Activated CD8-positive, alpha-beta memory T cell treated with anti-CD3 and anti-CD28 coated beads for 48 hours (primary cell): ENCODE results near the gene PTPRA.

Experiments
- DNase-seq, 3 experiments: peaks; one replicate each; pipeline ENCODE4 v3.0.0-alpha.2; 2020; ENCODE audit warnings: low read depth in 2 of 3, low spot score in 2 of 3

The PTPRA gene

DNA sequence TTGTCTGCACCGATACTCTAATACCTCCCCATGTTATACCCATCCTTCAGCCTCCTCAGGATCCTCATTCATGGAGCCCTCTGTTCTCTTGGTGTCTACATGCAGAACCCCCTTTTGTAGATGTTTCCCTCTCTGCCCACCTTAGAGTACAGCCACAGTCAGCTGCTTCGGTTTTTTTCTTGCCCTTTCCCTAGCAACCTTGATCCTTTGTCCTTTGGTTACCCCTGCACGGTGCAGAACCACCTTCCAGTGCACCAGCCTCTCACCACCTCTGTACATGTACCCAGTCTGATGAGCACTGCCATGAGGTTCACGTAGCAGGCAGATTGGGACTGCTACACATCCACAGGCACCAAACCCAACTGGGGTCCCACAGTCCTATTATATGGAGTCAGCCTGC is 25.5 kb upstream of the PTPRA start:
- DNase-seq, result no peak

DNA sequence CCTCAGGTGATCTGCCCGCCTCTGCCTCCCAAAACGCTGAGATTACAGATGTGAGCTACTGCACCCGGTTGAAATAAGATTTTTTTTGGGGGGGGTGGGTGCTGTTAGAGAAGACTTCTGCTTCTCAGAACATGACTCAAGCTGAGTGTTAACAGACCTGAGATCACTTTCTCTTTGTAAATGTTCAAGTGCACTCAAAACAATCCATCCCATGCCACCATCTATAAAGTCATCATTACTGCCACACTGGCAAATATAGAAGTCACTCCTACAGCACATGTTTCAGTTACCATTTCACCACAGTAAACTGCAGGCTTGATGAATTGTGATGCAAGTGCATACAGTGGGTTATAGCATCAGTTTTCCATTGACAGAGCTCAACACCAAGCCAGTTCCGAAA is 23.8 kb upstream of the PTPRA start:
- DNase-seq, result no peak

- DNase-seq, result no peak
These were observed 22.2 kb upstream of the PTPRA start for GRCh38 chr20:2851086-2851485.

- no peak for DNase-seq
These were observed 14.7 kb upstream of the PTPRA start for GRCh38 chr20:2858591-2858990.

DNA sequence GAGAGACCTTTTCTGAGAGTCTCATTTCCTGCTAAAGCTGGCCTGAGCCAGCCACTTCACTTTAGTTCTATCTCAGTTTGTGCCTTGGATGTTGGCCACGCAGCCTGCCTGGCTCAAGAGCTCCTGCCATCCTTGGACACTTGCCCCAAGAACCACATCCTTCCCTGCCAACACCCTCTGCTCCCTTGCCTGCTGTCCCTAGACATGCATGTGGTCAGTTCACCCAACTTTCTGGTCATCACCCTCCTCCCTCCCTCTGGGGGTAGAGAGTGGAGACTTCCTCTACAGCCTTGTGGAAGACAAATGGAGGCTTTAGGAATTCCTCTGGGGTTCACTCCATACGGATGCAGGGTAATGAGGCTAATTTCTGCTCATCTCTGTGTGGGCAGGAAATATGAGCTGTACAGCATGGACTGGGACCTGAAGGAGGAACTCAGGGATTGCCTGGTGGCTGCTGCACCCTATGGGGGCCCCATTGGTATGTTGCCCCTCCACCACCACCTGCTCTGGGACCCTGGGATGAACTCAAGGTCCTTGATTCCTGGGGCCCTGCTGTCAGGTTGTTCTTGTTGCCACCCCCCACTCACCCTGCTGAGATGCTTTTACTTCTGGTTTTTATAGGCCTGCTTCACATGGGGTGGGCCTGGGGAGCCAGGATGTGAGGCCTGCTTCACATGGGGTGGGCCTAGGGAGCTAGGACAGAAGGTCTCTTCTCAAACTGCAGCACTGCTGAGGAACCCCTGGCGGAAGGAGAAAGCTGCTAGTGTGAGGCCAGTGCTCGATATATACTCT is 13.8 kb upstream of the PTPRA start:
- DNase-seq, result no peak

- no peak for DNase-seq
These were observed 8.7 kb upstream of the PTPRA start for GRCh38 chr20:2864626-2865025.

- no peak for DNase-seq
These were observed 8.2 kb upstream of the PTPRA start for GRCh38 chr20:2865101-2865500.

DNA sequence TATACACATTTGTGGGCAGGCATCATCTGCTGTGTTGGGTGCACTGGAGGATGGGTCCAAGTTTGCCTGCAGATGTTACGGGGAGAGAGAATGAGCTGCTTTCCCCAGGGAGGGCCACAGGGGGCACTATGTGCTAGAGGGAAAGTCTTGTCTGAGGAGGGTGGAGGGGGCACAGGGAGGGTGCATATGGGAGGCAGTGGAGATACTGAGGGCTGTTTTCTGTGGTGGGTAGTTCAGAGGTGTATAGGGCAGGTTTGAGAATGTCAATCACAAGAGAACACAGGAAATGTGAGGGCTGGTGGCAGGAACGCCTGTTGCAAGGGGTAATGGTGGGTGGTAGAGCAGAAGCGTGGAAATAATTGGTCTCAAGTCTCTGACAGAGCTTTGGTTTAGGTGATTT is 7.7 kb upstream of the PTPRA start:
- DNase-seq, result peak in 1 of 3 experiments; percentile 52

DNA sequence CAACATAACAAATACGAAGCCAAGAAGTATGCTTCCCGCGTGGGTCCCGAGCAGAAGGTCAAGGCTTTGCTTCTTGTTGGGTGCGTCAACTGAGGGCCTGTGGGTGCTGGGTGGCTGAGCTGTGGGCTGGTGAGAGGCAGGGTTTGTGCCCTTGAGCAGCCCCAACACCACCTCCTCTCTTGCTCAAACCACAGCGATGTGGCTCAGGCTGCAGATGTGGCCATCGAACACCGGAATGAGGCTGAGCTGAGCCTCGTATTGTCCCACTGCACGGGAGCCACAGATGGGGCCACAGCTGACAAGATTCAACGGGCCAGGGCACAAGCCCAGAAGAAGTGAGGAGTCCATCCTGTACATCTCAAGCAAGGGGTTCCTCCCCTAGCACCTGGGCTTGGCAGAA is 7.0 kb upstream of the PTPRA start:
- no peak for DNase-seq

DNA sequence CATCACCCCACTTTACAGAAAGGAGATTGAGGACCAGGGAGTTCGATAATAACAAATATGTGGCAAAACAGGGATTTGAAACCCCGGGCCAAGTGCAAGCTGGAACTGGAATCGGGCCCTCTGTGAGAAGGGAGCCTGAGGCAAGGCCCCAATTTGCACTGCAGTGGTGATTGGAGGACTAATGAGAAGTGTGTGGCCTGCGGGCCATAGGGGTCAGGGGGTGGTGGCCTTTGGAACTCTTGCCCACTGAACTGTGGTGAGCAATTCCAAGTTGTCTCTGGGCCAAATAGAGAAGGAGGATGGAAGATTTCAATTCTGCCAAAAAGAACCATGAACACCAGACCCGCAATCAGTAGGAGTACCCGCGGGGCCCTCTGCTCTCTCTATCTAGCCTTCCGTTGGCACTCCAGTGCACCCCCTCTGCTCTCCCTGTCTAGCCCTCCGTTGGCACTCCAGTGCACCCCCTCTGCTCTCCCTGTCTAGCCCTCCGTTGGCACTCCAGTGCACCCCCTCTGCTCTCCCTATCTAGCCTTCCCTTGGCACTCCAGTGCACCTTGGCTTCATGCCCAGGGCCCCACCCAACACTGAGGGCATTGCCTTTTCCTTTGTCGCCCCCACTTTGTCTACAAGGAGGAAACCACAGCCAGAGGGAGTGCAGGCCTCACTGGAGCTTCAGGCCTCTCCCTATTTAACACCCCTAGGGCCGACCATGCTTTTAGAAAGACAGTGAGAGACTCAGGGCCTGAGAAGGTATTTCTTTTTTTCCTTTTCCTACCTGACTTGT is 6.0 kb upstream of the PTPRA start:
- no peak for DNase-seq

GRCh38 chr20:2869381-2869780 is 3.9 kb upstream of the PTPRA start:
- DNase-seq, result no peak

GRCh38 chr20:2871111-2871465 is 2.2 kb upstream of the PTPRA start:
- no peak for DNase-seq

- peak in 1 of 3 experiments; percentile 51 for DNase-seq
These were observed 1.4 kb upstream of the PTPRA start for GRCh38 chr20:2871661-2872458.

DNA sequence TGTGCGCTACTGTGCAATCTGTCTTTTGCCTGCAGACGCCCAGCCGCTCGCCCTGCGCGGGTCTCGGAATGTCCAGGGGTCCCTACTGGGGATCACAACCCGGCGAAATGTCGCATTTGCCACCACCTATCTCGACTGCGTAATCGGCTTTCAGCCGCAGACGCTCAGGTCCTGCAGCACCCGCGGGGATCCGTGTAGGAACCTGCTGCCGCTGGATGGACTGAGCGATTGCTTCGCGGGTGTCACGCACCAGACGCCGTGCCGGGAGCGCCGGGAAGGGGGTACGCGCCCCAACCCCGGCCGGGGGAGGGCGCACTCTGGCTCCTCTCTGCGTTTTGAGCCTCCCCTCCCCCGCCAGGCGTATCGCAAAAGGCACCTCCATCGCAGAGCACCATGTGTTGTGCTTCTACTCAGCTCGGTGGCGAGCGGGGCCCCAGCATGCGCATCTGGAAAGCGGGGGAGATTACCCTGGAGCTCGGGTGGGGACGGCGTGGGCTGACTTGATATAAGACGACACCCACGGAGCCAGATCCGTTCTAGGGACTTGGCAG is 747 bp upstream of the PTPRA start:
- peak; percentile 63 to 70 (median 67) for DNase-seq

DNA sequence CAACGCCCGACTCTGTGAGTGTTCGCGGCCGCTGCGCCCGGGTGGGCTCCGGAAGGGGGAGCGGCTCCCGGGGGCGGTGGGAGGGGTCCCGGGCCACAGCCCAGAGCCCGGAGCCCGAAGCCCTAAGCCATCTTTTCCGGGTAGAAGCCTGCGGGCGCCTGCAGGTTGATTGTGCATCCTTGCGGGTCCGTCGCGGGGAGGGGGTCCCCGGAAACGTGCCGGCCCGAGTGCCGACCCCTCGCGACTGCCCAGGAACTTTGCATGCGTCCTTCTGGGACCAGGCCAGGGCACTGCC is 413 bp downstream of the PTPRA start:
- DNase-seq, result peak in 1 of 3 experiments; percentile 53

DNA sequence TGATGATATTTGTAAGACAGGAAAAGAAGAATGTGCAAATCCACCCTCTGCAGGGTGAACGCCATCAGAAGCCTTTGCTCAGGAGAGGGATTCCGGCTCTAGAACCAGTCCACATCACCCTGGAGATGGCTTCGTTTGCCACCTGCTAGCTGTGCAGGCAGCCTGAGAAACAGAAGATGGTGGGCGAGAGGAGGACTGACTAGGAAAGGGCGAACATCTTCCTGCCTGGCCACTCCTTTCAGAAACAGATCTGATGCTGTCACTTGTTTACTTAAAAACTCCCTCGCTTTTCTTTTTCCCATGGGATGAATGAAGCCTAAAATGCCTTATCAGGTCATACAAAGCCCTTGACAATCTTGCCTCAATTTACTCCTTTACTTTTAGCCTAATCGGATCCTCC is 1.2 kb downstream of the PTPRA start:
- DNase-seq, result no peak

GRCh38 chr20:2875690-2876203 is 2.5 kb downstream of the PTPRA start:
- DNase-seq, result no peak

DNA sequence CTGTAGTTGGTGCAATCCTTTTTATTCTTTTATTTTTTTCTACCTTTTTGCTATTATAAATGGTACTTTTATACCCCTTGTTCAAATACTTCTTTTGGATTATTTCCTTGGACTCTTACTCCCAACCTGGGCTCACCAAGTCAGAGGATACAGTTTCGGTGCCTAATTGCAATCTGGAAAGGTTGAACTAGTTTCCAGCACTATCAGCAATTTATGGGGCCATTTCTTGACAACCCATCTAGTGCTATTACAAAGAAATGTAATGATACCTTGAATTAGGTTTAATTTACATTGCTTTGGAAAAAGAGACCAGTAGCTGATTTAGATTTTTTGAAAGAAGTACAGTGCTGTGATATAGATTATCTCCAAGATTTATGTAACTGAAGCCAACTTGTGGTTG is 5.2 kb downstream of the PTPRA start:
- no peak for DNase-seq

GRCh38 chr20:2879146-2879545 is 5.9 kb downstream of the PTPRA start:
- DNase-seq, result no peak

DNA sequence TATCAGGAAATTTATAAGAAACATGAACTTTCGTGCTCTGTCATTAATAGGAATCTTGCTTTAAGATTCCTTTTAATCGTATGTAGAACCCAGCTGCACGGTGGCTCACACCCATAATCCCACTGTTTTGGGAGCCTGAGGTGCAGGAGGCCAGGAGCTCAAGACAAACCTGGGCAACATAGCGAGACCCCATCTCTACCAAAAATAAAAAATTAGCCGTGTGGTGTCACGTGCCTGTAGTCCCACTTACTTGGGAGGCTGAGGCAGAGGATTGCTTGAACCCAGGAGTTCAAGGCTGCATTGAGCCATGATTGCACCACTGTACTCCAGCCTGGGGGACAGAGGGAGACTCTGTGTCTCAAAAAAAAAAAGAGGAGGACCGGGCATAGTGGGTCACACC is 7.4 kb downstream of the PTPRA start:
- DNase-seq, result no peak
